Measurements from ENCODE around the gene ADCYAP1R1. TPM values are rescaled to one million over a fixed set of nuclear protein-coding genes. Genes with fewer than 3 reads are reported as not detected.

Gene ADCYAP1R1
- total RNA-seq, 2 donors from 2014 or later, result 0.86 to 3.1 TPM

GRCh38 chr7:31007634-31008033, 44.5 kb upstream of the ADCYAP1R1 start:
- Histone ChIP-seq H3K9me3 (peaks cover 0 to 15% of the 10 kb centered on the region in 2 donors), H3K4me1 (no peaks in the 10 kb centered on the region), H3K4me3 (no peak overlapping the region), H3K36me3 (no peaks in the 10 kb centered on the region), H3K27me3 (no peaks in the 10 kb centered on the region), H3K27ac (no peak overlapping the region)
- no peak for DNase-seq (ENCODE audit: low spot score)
- TF ChIP-seq CTCF (IDR thresholded peaks at IDR 0.05), result no peak

- TF ChIP-seq CTCF (IDR thresholded peaks at IDR 0.05), result no peak
- no peak overlapping the region for H3K27ac ChIP-seq
- H3K9me3 ChIP-seq, result peaks cover 0 to 9% of the 10 kb centered on the region in 2 donors
- no peaks in the 10 kb centered on the region for H3K4me1 ChIP-seq
- no peak overlapping the region for H3K4me3 ChIP-seq
- H3K36me3 ChIP-seq, result no peaks in the 10 kb centered on the region
- no peak for DNase-seq (ENCODE audit: low spot score)
- no peaks in the 10 kb centered on the region for H3K27me3 ChIP-seq
Observed at GRCh38 chr7:31014826-31015225, 37.3 kb upstream of the ADCYAP1R1 start.

- DNase-seq (ENCODE audit: low spot score), result no peak
- Histone ChIP-seq H3K36me3 (no peaks in the 10 kb centered on the region), H3K4me3 (no peak overlapping the region), H3K4me1 (no peaks in the 10 kb centered on the region), H3K27ac (no peak overlapping the region), H3K27me3 (no peaks in the 10 kb centered on the region), H3K9me3 (no peaks in the 10 kb centered on the region)
- TF ChIP-seq CTCF (IDR thresholded peaks at IDR 0.05), result no peak
Observed at GRCh38 chr7:31017032-31017675, 35.0 kb upstream of the ADCYAP1R1 start.

GRCh38 chr7:31017721-31018120, 34.4 kb upstream of the ADCYAP1R1 start:
- H3K27ac ChIP-seq, result no peak overlapping the region
- H3K4me1 ChIP-seq, result no peaks in the 10 kb centered on the region
- H3K4me3 ChIP-seq, result no peak overlapping the region
- no peaks in the 10 kb centered on the region for H3K36me3 ChIP-seq
- H3K27me3 ChIP-seq, result no peaks in the 10 kb centered on the region
- H3K9me3 ChIP-seq, result no peaks in the 10 kb centered on the region
- DNase-seq (ENCODE audit: low spot score), result no peak
- TF ChIP-seq CTCF (IDR thresholded peaks at IDR 0.05), result no peak

- H3K4me1 ChIP-seq, result no peaks in the 10 kb centered on the region
- no peaks in the 10 kb centered on the region for H3K36me3 ChIP-seq
- H3K4me3 ChIP-seq, result no peak overlapping the region
- no peak for DNase-seq (ENCODE audit: low spot score)
- H3K9me3 ChIP-seq, result no peaks in the 10 kb centered on the region
- TF ChIP-seq CTCF (IDR thresholded peaks at IDR 0.05), result no peak
- no peaks in the 10 kb centered on the region for H3K27me3 ChIP-seq
- no peak overlapping the region for H3K27ac ChIP-seq
Observed at GRCh38 chr7:31019509-31019908, 32.6 kb upstream of the ADCYAP1R1 start.

GRCh38 chr7:31020161-31020560, 31.9 kb upstream of the ADCYAP1R1 start:
- no peaks in the 10 kb centered on the region for H3K36me3 ChIP-seq
- no peaks in the 10 kb centered on the region for H3K27me3 ChIP-seq
- H3K4me1 ChIP-seq, result no peaks in the 10 kb centered on the region
- no peak for TF ChIP-seq CTCF (IDR thresholded peaks at IDR 0.05)
- no peaks in the 10 kb centered on the region for H3K9me3 ChIP-seq
- no peak for DNase-seq (ENCODE audit: low spot score)
- no peak overlapping the region for H3K4me3 ChIP-seq
- no peak overlapping the region for H3K27ac ChIP-seq

Data from right atrium auricular region (tissue), 2 donors.